ENCODE results near the gene ANP32E. TPM values are rescaled to one million over a fixed set of nuclear protein-coding genes. Genes with fewer than 3 reads are reported as not detected.
A peak's percentile ranks its signal among the peaks of the same experiment; 100 is the strongest.

ANP32E gene
- 20.3 TPM for total RNA-seq

DNA sequence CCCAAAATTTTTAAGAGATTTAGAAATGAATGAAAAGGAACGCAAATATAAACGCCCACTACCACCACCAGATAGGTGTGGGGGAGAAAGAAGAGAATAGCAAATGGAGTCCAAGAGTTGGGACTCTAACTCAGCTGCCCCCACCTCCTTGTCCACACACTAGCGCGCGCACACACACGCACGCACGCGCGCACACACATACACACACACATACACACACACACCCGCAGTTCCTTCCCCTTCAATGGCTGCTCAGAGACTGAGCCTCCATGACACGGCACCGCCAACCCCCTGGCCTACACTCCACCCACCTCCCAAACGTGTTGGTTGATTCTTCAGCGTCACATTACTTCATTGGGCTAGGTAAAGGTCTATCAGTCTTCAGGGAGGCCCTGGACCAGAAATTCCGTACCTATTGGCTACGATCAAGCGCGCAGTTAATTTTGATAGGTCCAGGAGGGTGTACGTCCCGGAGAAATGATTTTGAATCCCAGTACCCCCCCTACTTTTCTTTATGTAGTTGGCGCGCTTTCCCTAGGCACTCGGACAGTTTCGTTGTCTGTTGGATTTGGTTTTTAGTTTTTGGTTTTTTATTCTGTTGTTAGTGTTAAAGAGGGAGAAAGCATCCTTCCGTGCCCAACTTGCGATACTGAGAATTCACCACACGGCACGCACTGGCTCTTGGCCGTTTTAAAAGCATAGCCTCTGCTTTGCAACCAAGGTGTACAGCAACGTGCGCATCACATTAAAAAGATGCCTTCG is at the start of gene ANP32E:
Gene ANP32E (minus strand): TSS at position 261 of the 762 bp plus-strand sequence. CDS start 326 bp downstream, outside the sequence.
- peak; percentile 93 for DNase-seq

DNA sequence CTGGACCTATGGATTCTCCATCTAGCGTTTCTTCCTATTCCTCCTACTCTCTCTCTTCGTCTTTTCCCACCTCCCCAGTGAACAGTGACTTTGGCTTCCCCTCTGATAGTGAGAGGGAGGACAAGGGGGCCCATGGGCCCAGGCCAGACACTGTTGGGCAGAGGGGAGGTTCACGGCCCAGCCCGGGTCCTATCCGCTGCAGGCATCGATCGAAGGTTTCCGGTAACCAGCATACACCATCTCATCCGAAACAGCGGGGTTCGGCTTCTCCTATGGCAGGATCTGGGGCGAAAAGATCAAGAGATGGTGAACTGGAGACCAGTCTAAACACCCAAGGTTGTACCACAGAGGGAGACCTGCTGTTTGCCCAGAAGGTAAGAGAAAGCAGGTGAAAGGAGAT is 47.3 kb upstream of the ANP32E start:
- no peak for DNase-seq

DNA sequence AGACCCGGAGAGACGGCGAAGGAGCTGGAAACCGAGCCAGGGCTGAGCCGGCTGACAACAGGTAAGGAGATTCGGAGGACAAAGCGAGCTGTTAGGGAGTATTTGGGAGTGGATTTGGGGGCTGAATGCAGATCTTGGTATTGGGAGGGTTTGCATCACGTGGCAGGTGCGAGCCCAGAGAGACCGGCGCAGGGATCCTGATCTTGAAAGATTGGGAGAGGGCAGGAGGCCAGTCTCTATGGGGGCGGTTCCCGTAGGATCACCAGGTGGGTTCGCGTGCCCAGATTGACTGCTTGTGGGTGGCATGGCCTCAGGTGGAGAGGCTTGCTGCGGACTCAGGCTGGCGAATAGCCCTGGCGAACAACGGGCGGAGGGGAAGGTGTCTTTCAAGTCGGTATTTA is 46.6 kb upstream of the ANP32E start:
- peak; percentile 55 for DNase-seq

DNA sequence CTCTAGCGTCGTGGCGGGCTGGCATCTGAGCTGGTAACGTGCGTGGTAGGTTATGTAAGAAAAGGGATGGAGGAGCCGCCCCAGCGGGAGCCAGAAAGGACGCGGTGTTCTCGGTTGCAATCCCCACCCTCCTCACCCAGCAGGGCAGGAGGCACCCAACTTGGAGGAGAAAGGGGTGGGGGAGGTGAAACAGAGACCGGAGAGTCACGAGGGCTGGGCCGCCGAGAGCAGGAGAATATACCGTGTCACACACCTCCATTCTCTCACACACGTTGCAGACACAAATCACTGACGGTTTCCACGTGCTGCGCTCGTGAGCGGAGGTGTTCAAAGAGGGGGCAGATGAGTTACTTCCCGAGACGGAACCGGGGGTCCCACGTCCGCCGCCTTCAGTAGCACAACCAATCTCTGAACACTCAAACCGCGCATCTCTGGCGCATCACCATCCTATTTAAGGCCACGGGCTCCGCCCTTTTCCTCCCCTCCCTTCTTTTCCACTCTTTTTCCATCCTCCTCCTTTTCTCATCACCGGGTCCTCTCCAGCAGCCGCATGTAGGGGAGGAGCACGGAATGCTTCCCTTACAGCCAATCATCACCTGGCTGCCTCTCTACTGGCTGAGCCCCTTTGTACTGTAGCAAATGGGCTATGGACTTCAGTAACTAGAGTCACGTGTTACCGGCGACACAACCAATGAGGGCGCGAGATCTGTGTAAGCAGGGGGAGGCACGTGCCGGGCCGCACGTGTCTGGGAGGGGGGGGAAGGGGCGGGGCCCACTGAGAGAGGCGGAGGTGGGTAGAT is 46.0 kb upstream of the ANP32E start, which contains the start of gene CIART:
Gene CIART (plus strand): TSS at position 797 of the 800 bp plus-strand sequence. CDS start 714 bp downstream, outside the sequence.
- DNase-seq, result peak; percentile 92

DNA sequence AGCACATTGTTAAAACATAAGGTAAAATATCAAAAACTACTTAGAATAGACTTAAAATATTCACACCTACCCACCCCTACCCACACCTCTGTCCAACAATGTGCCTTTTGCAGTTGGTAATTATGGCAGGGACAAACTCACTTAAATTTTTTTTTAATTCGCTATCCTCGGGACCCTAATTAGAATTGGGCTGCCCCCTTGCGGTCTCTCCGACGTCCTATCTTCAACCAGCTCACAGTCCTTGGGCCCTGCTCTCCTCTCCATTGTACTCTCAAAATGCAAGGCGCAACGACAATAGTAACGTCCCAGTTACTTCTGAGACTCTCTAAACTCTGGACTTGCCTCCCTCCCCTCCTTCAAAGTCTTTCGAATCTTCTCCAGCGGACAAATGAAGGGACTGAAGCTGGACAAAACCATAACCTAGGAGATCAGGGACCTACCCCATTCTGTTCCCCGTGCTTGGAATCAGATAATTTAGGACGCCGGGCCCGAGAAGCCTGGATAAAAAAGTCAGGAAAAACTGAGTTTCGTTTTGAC is 45.4 kb upstream of the ANP32E start:
- peak; percentile 33 for DNase-seq

DNA sequence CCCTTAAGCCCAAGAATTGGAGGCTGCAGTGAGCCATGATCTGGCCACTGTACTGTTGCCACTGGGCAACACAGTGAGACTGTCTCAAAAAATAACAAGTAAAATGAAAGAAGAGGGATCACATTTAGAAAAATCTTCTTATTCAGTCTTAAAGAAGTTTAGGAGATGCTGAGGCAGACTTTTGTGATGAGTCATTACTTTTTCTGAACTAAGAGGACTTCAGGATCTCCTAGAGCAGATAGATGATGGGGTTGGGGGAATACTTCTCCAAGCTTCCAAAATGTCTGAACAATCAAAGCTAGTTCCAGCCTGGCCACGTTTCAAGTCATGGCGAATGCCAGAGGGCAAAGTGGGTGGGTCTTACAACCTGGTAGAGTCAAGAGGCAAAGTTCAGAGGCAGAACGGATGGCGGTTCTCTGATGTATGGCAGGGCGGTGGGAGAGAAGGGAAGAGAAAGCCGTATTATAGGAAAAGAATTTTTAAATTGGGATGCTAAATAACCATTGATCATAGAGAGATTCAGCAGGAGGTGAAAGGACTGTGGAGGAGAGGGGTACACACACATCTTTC is 44.3 kb upstream of the ANP32E start:
- DNase-seq, result no peak

DNA sequence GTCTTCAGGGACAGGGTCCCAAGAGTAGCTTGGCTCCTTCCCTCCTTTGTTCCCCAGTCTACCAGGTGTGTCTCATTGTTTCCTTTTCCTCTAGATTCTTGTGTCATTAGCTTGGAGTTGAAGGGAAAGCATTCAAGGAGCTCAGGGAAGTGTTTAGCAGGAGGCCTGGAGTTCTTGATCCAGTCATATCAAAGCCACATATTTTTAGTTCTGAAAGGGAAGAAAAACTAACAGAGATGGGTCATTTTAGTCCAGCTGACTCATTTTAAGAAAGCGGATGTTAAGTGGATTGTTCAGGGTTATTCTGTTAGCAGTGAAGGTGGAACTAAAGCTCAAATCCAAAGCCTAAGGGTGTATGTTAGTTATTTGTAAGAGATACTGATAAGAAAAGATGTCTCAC is 37.4 kb upstream of the ANP32E start:
- DNase-seq, result no peak

DNA sequence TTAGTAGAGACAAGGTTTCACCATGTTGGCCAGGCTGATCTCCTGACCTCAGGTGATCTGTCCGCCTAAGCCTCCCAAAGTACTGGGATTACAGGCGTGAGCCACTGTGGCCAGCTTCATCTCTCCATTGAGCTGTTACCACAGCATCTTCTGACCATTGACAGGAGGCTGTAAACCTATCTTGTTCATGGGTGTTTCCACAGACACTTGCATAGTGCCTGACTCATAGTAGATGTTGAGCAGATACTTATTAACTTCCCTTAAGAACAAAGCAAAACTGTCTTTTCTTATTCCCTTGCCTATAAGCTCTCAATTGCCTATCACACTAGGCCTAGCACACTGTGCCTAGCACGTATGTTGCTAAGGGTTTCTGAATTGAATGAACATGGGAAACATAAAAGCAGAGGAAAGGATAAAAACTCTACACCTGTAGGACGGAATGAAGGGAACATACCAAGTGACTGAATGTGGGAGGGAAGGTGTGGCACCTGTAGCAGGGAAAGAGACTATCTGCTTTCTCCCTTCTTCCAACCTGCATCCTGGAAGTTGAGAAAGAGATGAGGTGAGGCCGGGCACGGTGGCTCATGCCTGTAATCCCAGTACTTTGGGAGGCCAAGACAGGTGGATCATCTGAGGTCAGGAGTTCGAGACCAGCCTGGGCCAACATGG is 35.5 kb upstream of the ANP32E start:
- no peak for DNase-seq

DNA sequence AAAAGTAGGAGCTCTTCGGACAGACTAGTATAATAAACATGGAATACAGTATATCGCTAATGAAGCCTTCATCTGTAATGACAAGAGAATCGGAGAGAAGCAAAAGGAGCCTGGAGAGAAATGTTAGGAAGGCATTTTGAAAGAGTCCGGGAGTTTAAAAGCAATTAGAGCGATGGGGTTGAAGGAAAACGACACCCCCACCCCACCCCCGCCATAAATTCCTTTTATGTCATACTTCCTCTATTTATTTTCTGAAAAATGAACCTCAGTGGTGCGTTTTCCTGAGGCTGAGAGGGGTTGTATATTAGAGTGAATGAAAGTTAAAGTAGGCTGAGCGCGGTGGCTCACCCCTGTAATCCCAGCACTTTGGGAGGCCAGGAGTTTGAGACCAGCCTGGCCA is 33.5 kb upstream of the ANP32E start:
- DNase-seq, result no peak

DNA sequence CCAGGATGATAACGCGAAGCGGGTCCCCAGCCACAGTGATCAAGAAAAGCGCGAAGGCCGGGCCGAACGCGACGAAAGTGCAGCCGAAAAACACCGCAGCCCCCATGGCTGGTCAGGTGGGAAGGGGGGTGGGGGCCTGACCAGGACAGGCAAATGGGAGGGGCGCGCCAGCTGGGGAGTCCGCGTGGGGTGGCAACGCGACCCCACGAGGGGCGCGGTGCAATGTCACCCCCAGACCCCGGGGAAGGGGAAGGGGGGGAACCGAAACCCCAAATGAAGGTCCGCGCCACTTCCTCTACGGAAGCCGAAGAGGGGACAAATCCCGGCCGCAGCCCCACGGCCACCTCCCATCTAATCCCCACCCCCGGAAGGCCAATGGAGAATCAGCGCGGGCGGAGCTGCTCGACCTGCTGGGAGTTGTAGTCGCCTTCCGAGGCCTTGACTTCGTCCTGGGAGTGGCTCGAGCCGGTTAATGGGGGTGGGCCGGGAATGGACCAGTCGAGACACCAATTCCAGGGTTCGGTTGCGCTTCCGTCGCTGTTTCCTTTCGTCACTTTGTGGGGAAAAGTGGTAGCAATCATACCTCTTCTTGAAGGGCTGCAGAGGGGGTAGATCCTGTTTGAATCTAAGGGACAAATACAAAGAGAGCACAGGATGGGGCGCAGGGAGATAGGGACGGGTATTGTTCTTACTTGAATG is 32.9 kb upstream of the ANP32E start, which contains the start of gene APH1A:
Gene APH1A (minus strand): TSS at position 312 of the 699 bp plus-strand sequence. CDS start 206 bp downstream, at position 106.
- DNase-seq, result peak; percentile 98

DNA sequence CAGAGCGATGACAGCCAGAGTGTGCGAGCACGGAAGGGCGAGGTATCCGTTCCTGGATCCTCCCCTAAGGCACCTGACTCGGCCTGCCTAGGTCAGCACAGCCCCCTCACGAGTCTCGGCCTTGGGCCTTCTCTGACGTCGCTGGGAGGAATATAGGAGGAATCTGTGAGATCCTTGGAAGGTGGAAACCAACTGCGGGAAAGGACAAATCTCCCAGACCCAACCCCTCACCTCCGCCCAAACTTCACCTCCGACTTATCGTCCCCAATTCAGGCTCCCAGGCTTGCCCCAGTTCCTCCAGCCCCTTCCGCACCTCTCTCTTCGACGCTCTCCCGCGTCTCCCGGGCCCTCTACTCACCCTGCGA is 32.4 kb upstream of the ANP32E start:
- DNase-seq, result peak; percentile 14

DNA sequence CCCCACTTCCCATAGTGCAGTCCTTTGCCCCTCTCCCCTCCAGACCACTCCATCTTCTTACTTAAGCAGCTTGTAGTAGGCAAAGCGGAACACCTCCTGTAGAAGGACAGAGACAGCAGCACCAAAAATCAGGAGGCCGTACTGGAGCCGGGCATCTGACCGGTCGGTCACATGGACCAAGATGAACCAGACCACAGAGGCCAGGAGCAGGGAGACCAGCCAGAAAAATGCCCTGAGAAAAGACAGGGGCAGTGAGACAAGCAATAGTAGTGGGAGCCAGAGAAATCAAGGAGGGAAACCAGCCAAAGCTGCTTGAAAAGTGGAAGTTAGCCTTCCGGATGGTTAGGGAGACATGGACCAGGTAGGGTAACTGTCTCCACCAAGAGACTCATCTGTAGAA is 32.0 kb upstream of the ANP32E start:
- DNase-seq, result no peak

DNA sequence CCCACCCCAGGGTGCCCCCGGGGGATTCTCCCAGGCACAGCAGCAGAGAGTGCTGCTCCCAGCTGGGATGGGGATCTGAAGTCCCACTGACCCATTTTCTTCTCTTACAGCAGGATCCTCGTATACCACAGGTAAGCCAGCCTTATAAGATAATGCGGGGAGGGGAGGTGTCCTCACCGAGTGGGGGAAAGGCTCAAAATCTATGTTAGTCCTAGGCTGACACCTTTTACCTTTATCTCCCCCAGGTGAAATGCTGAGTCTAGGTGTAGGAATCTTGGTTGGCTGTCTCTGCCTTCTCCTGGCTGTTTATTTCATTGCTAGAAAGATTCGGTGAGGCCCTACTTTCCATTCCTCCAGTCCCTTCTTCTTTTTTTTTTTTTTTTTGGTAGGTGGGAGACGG is 27.6 kb upstream of the ANP32E start:
- no peak for DNase-seq

DNA sequence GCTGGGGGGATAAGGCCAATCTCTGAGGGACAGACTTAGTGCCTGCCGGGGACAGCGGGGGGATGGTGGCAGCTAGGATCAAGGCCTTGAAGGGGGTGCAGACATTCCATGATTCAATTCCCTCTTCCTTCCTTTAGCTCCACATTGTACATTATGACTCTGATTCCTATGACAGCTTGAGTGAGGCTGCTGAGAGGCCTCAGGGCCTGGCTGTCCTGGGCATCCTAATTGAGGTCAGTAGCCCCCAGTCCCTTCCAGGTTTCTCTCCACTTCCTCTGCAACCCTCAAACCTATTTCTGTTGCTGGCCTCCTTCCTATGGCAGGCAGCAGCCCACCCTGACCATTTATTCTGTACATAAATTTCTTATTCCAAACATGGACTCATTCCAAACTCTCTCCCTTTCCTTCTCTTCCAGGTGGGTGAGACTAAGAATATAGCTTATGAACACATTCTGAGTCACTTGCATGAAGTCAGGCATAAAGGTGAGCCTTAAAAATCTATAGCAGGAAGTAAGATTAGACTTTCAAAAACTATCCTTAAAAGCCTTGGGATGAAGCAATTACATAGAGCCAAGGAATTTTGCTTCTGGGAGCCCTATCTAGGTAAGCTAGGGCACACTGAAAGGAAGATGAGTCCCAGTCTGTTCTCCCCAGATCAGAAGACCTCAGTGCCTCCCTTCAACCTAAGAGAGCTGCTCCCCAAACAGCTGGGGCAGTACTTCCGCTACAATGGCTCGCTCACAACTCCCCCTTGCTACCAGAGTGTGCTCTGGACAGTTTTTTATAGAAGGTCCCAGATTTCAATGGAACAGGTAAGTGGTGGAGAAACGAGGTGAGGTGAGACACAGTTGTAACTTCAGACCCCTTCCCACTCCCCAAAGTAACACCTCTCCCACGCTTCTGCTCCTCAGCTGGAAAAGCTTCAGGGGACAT is 26.7 kb upstream of the ANP32E start:
- no peak for DNase-seq

DNA sequence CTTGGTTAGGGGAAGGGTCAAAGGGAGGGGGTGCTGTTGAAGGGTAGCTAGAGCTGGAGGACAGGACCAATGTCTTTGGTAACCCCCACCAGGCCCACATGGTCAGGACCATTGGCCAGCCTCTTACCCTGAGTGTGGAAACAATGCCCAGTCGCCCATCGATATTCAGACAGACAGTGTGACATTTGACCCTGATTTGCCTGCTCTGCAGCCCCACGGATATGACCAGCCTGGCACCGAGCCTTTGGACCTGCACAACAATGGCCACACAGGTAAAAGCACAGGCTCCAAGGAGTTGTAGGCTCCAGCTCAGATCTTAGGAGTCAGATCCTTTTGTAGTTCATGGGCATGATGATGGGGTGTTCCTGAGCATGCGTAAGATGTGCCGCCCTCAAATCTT is 25.5 kb upstream of the ANP32E start:
- no peak for DNase-seq

DNA sequence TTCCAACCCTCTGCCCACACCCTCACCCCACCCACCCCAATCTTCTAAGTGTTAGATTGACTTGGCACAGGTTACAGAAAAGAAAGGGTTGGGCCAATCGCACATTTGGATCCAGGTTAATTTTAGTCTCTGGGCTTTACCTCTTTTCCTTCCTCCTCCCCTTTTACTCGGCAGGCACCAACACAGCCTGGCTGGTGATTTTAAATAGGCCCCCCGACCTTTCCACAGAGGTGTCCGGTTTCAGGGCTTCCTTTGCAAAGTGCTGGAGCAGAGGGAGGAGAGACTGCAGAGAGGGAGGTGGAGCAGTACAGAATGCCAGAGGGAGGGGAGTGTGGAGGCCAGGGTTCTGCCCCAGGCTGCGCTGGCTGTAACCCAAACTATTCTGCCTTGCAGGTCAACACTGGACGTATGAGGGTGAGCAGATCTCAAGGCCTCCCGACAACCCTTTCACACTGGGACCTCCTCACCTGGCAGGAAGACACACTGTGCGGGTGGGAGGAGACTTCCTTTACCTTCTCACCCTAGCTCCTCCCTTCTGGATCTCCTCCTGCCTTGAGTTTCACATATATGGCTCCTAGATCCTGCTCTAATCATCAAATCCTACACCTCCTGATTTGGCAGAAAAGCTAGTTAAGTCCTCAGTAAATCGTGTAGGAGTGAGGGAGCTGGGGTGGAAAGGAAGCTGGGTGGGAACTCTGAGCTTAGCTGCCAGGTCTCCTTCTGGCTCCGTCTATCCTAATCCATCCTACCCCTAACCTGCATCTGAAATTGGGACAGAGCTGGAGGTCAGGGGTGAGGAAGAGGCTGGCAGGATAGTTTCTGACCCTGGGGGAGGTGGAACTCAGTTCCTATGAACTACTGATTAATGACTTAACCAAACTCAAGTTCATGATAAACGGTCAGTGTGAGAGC is 24.1 kb upstream of the ANP32E start:
- no peak for DNase-seq

DNA sequence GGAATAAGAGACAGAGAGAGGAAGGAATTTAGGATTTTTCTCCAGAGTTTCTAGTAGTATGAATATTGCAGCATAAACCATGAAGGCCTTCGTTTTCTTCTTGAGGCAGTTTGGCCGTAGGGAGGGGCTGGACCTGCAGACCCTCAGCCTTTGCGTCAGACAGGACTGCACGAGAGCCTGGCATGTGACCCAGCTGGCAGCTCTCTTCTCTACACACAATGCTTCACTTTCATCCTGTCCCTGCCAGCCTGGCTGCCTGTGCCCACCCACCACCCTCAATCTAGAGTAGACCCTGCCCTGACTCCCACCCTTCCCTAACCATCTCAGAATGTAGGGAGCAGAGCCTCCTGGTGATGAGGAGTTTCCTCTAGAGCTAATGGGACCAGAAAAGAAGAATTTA is 23.3 kb upstream of the ANP32E start:
- DNase-seq, result no peak

DNA sequence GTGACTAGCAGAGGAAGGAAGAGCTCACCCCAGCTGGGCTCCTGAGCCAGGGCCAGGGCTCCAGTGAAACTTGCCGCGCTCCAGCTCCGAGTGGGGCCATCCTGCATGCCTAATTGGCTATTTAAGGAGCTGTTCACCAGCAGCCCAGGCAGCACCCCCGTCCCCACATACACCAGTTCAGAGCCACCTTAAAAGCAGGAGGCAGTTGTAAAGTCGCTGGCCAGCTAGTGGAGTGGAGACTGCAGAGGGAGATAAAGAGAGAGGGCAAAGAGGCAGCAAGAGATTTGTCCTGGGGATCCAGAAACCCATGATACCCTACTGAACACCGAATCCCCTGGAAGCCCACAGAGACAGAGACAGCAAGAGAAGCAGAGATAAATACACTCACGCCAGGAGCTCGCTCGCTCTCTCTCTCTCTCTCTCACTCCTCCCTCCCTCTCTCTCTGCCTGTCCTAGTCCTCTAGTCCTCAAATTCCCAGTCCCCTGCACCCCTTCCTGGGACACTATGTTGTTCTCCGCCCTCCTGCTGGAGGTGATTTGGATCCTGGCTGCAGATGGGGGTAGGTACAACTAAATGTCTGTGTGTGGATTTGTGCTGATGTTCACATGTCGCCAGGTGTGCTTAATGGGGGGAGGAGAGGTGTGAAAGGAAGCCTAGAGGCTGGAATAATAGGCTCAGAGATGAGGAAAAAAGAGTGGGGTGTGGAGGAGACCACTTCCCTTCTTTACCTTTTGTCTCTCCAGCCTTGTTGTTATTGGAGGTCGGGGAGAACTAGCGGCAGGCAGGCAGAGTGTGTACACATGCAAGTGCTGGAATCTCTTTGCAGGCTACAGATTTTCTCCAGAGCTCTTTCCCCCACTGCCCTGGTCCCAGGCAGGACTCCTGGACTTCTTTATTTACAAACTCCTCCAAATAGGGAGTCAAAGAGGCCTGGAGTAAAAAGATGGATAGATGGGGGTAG is 22.0 kb upstream of the ANP32E start, which contains the start of gene CA14:
Gene CA14 (plus strand): TSS at position 151 of the 962 bp plus-strand sequence. CDS start 355 bp downstream, at position 506.
- DNase-seq, result peak; percentile 36

Data from occipital lobe (tissue), 2 donors.